GM12878 (cell line): ENCODE data around the gene TMEM128. TPM values are rescaled to one million over a fixed set of nuclear protein-coding genes. Genes with fewer than 3 reads are reported as not detected.

Experiments
- ATAC-seq: fragments of 200-7000 bp; cut with Tn5 transposase; 3 replicates; pipeline ENCODE4 v1.9.1; 2020; ENCODE audit warnings: mild to moderate bottlenecking, moderate library complexity
- BruUV-seq: library from RNA; stranded (reverse); fragments of 400-500 nt; replicated peaks from 2 replicates; lab custom pipeline; 2021; lab: Mats Ljungman, UMichigan
- CTCF ChIA-PET: fragments of 300-600 bp; sonication (Branson Sonifier 250); formaldehyde crosslinking; extraction: SDS; loops from one replicate; lab custom pipeline; 2021; ENCODE audit warnings: inconsistent platforms; lab: Yijun Ruan, JAX
- POLR2A ChIA-PET: fragments of 350-600 bp; formaldehyde crosslinking; extraction: SDS; loops from one replicate; lab custom pipeline; 2021; ENCODE audit warnings: inconsistent platforms; lab: Charles Lee
- RAD21 ChIA-PET: fragments of 300-600 bp; sonication (Branson Sonifier 250); formaldehyde crosslinking; loops from one replicate; lab custom pipeline; 2023; ENCODE audit warnings: antibody characterized with exemption; ENCODE audit not compliant: unreplicated experiment; lab: Charles Lee
- SMC1A ChIA-PET: fragments of 300-600 bp; sonication (Branson Sonifier 250); formaldehyde crosslinking; loops from one replicate; lab custom pipeline; 2023; ENCODE audit not compliant: unreplicated experiment, uncharacterized antibody; lab: Charles Lee
- DNase-seq: peaks from one replicate; pipeline ENCODE4 v3.0.0-alpha.2; 2011; ENCODE audit warnings: low read depth, low spot score
- FAIRE-seq: peaks from 3 replicates; lab custom pipeline; 2011; peaks lifted over from hg19 to GRCh38; lab: Jason Lieb, UNC
- H2AFZ ChIP-seq: 2 replicates; pipeline ENCODE4 v1.6.0; 2011; ENCODE audit warnings: low read depth, low read length, control low read depth; ENCODE audit not compliant: control insufficient read depth
- H3K27ac ChIP-seq: 2 replicates; pipeline ENCODE4 v1.5.1; 2011; ENCODE audit warnings: control low read depth; ENCODE audit not compliant: control insufficient read depth, insufficient read depth
- H3K27me3 ChIP-seq, 2 experiments: replicated peaks in 1 of 2; 2 replicates each; pipeline versions ENCODE4 v1.6.0 to v1.6.1; 2011; ENCODE audit warnings: low read length in 1 of 2; ENCODE audit not compliant: control insufficient read depth in 2 of 2, insufficient read depth in 2 of 2
- H3K36me3 ChIP-seq, 2 experiments: 2 replicates each; pipeline ENCODE4 v1.5.1; 2011; ENCODE audit warnings: low read length in 1 of 2; ENCODE audit not compliant: control insufficient read depth in 2 of 2, insufficient read depth in 2 of 2
- H3K4me1 ChIP-seq: 2 replicates; pipeline ENCODE4 v1.6.1; 2011; ENCODE audit warnings: mild to moderate bottlenecking, low read length, moderate library complexity, mixed read lengths; ENCODE audit not compliant: control insufficient read depth, insufficient read depth
- H3K4me2 ChIP-seq: 2 replicates; pipeline ENCODE4 v1.6.0; 2011; ENCODE audit warnings: control low read depth; ENCODE audit not compliant: control insufficient read depth, insufficient read depth
- H3K4me3 ChIP-seq: fragments of 200-600 bp; sonication (generic); 2 replicates; pipeline ENCODE4 v1.5.1; 2016
- H3K79me2 ChIP-seq: 2 replicates; pipeline ENCODE4 v1.6.0; 2011; ENCODE audit warnings: low read length; ENCODE audit not compliant: control insufficient read depth, insufficient read depth
- H3K9ac ChIP-seq: 2 replicates; pipeline ENCODE4 v1.8.0; 2011; ENCODE audit warnings: low read length, control low read depth, mixed read lengths; ENCODE audit not compliant: control insufficient read depth, insufficient read depth
- H3K9me3 ChIP-seq: replicated peaks from 3 replicates; pipeline ENCODE4 v1.5.1; 2011; ENCODE audit warnings: mild to moderate bottlenecking, low read length; ENCODE audit not compliant: control insufficient read depth, insufficient read depth
- H4K20me1 ChIP-seq: 2 replicates; pipeline ENCODE4 v1.6.0; 2011; ENCODE audit not compliant: control insufficient read depth, insufficient read depth
- BRCA1 ChIP-seq: IDR thresholded peaks from 2 replicates; pipeline ENCODE4 v1.6.1; 2011; ENCODE audit warnings: low read depth, low read length, improper control_type of control experiment
- RCOR1 ChIP-seq: conservative IDR thresholded peaks from 2 replicates; pipeline ENCODE4 v1.6.1; 2012; ENCODE audit warnings: low read depth, low read length, improper control_type of control experiment
- SP1 ChIP-seq: IDR thresholded peaks from one replicate; pipeline ENCODE4 v1.6.1; 2011; ENCODE audit warnings: low read depth, low read length
- TBL1XR1 ChIP-seq: IDR thresholded peaks from 2 replicates; pipeline ENCODE4 v1.6.1; 2012; ENCODE audit warnings: low read depth, low read length, improper control_type of control experiment
- USF2 ChIP-seq: IDR thresholded peaks from 2 replicates; pipeline ENCODE4 v1.6.1; 2011; ENCODE audit warnings: low read depth, low read length, improper control_type of control experiment, borderline replicate concordance
- ZBTB4 ChIP-seq: fragments of 450-650 bp; formaldehyde crosslinking; IDR thresholded peaks from 2 replicates; pipeline ENCODE4 v1.4.0; 2022; ENCODE audit warnings: mild to moderate bottlenecking, moderate library complexity
- WGBS: methylation state at CpG from one replicate; pipeline ENCODE4 v1.1.6; 2016; ENCODE audit warnings: low lambda C conversion rate; ENCODE audit not compliant: insufficient replicate concordance, insufficient coverage; ENCODE audit errors: missing lambda C conversion rate; 5-methylcytosine and 5-hydroxymethylcytosine counted together
- in situ Hi-C: fragments of 300-500 bp; cut with MboI; formaldehyde crosslinking; loops from 9 replicates; pipeline ENCODE4 v1.14.3; 2018; ENCODE audit warnings: mixed read lengths
- intact Hi-C: fragments of 100-400 bp; cut with micrococcal nuclease; formaldehyde crosslinking; loops from one replicate; pipeline ENCODE4 v1.14.2; 2022; ENCODE audit not compliant: unreplicated experiment
- polyA plus RNA-seq, 11 experiments: library from polyadenylated mRNA; depleted of rRNA in 4 of 11; unstranded in 6 of 11; stranded (reverse) in 5 of 11; fragments of >200 nt; fragmentation: Nextera tagmentation in 4 of 11; fragmentation: Illumina TruSeq in 1 of 11; extraction: Ambion mirVana in 4 of 11; extraction: Trizol in 1 of 11; gene quantifications; 1 replicate in 1 of 11; 2 replicates in 10 of 11; pipeline versions ENCODE4 v1.2.1 to v1.2.3, GENCODE V29; 2011 to 2016; ENCODE audit warnings: inconsistent platforms in 2 of 11, missing spikeins in 2 of 11, low read depth in 1 of 11
- total RNA-seq, 4 experiments: library from RNA; depleted of rRNA in 3 of 4; stranded (reverse); fragments of >200 nt in 3 of 4; fragmentation: Illumina TruSeq in 1 of 4; extraction: Trizol in 1 of 4; gene quantifications; 2 replicates each; pipeline versions ENCODE4 v1.2.1 to v1.2.3, GENCODE V29; 2013 to 2021

TMEM128 gene
- total and polyA plus RNA-seq, 10 of the 15 experiments (the other 5 are each of a cell fraction or from before 2014, with no cell fraction given) = 9.3 to 44.2 (median 18.9) TPM

- ChIA-PET POLR2A (no interaction called here), CTCF (interaction anchor here (1.2 kb wide), 1 partner anchor 21 kb away, joined by 4 read pairs; no protein-coding TSS in a partner anchor), SMC1A (no interaction called here), RAD21 (no interaction called here)
- Histone ChIP-seq H3K27ac (no peak overlapping the region), H3K4me3 (no peak overlapping the region), H3K9ac (no peak overlapping the region), H3K9me3 (no peaks in the 10 kb centered on the region), H3K27me3 (peaks cover 1 to 2% of the 10 kb centered on the region in 2 experiments; a peak in 2 of 4 replicates), H3K4me2 (no peak overlapping the region), H3K36me3 (no peaks in the 10 kb centered on the region), H4K20me1 (no peaks in the 10 kb centered on the region), H2AFZ (no peak overlapping the region), H3K79me2 (no peaks in the 10 kb centered on the region), H3K4me1 (no peaks in the 10 kb centered on the region)
- FAIRE-seq (no peak), DNase-seq (no peak), ATAC-seq (no peak)
- intact Hi-C loops = no loop called here
- BruUV-seq = no TSS peak
- in situ Hi-C loops = no loop called here
- WGBS = 27% methylated on average over 9 of the region's 10 CpGs
- TF ChIP-seq SP1 = no peak
- TF ChIP-seq ZBTB4 (CRISPR knock-in tag) = no peak
- no peak for TF ChIP-seq BRCA1
- no peak for TF ChIP-seq RCOR1
- no peak for TF ChIP-seq TBL1XR1
- no peak for TF ChIP-seq USF2
Measured at GRCh38 chr4:4203688-4204400, 44.2 kb downstream of the TMEM128 start.
